ENCODE data around the gene CACNA1I.

CACNA1I gene

DNA sequence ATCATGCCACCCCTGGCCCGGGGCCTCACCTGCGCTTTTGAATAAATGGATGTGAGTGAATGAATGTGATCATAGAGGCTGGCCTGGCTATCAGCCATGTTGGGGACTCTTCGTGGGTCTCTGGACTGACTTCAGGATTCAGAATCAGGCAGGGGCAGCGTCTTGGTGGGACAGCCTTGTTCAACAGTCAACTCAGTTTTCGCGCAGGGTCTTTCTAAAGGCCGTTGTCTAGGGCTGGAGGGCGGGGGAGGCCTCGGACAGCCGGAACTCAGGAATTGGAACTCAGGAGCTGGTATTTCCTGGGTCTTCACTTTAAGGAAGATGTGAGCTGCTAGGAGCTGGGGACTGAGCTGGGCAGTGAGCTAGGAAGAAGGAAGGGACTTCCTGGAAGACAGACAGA lies 146.0 kb downstream of the CACNA1I start:
- TF ChIP-seq, protein P1, sequence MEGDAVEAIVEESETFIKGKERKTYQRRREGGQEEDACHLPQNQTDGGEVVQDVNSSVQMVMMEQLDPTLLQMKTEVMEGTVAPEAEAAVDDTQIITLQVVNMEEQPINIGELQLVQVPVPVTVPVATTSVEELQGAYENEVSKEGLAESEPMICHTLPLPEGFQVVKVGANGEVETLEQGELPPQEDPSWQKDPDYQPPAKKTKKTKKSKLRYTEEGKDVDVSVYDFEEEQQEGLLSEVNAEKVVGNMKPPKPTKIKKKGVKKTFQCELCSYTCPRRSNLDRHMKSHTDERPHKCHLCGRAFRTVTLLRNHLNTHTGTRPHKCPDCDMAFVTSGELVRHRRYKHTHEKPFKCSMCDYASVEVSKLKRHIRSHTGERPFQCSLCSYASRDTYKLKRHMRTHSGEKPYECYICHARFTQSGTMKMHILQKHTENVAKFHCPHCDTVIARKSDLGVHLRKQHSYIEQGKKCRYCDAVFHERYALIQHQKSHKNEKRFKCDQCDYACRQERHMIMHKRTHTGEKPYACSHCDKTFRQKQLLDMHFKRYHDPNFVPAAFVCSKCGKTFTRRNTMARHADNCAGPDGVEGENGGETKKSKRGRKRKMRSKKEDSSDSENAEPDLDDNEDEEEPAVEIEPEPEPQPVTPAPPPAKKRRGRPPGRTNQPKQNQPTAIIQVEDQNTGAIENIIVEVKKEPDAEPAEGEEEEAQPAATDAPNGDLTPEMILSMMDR (IDR thresholded peaks at IDR 0.05): no peak
- TF ChIP-seq ZFX (IDR thresholded peaks at IDR 0.05; ENCODE audit: borderline replicate concordance): no peak
- H3K27ac ChIP-seq: no peak overlapping the region

DNA sequence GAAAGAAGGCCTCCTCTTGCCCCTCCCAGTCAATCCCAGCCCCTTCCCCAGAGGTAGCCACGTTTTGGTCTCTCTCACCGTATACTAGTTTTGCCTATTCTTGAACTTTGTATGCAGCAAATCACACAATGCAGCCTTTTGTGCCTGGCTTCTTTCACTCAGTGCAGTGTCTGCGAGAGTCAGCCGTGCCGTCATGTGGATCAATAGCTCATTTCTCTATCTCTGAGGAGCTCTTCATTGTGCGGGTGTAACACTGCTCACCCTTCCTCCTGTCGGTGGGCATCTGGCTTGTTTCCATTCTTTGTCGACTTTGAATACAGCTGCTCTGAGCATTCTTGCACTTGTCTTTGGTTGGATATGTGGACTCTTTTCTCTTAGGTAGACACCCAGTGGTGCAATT lies 146.5 kb downstream of the CACNA1I start:
- TF ChIP-seq, protein P1 (IDR thresholded peaks at IDR 0.05): no peak
- TF ChIP-seq ZFX (IDR thresholded peaks at IDR 0.05; ENCODE audit: borderline replicate concordance): no peak
- H3K27ac ChIP-seq: no peak overlapping the region

DNA sequence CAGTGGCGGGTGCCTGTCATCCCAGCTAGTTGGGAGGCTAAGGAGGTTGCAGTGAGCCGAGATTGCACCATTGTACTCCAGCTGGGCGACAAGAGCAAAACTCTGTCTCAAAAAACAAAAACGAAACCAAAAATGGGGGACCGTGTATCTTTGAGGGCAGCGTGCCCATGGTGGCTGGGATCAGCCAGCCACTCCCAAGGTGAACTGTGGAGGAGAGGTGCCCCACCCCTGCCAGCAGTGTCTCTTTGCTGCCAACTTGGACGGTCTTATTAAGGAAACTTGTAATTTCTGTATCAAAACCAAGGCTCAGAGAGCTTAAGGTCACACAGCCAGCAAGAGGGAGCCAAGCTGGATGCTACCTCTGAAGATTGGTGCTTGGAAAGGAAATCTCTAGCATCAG lies 147.7 kb downstream of the CACNA1I start:
- no peak overlapping the region for H3K27ac ChIP-seq
- TF ChIP-seq, protein P1 (IDR thresholded peaks at IDR 0.05): no peak
- TF ChIP-seq ZFX (IDR thresholded peaks at IDR 0.05; ENCODE audit: borderline replicate concordance): no peak

DNA sequence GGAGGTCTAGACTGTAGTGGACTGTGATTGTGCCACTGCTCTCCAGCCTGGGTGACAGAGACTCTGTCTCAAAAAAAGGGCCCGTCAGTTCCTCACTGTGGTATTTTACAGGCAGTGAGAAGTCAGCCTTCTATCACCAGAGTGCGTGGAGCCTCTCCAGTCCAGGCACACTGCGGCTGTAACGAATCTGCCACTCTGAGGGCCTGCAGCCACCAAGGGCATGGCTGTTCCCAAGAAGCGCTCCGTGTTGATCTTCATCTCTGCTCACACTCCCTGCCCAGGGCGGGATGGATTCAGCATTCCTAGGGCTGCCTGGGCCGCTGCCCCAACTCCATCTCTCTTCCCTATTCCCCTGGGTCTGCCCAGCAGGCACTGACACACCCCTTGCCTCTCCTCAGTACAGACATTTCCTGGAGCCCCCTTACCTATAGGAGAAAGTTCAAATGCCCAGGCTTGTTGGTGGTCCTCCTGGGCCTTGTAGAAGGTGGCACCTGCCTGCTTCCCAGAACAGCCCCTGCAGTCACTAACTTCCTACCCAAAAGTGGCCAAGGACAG lies 148.4 kb downstream of the CACNA1I start:
- TF ChIP-seq, protein P1 (IDR thresholded peaks at IDR 0.05): no peak
- TF ChIP-seq ZFX (IDR thresholded peaks at IDR 0.05; ENCODE audit: borderline replicate concordance): no peak

DNA sequence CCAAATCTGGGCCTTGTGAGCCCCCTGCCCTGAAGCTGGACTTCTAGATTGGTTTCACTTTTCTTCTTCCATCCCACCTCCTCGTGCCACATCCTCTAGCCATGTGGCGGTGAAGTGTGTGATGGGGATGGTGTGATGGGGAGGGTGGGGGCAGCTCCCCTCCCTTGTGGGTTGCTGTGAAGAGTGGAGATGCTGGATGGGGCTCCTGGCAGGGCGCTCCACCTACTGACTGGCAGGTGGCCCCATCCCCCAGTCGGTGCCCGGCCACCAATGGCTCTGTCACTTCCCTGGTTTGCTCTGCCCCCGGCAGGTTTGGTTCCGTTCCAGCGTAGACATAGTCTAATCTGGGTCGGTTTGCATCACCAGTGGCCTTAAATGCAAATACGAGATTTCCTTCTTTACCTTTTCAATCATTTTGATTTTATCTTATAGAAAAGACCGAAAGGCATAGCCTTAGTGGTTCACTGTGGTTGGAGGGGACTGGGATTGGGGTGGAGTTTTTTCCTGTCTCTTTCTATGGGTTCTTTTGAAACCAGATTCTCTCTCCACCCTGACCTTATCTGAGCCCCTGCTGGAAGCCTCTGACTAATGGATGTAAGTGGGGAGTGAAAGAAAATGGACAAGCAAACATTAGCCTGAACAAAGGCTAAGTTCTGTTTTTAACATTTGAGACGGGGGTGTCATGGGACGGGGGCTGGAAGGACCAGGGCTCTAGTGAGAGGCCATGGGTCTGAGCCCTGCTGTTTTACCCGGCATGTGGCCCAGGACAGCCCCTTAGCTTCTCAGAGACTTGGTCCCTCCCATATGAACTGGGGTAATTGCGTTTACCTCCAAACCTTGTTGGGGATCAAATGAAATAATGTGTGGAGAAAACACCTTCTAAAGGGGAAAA lies 149.3 kb downstream of the CACNA1I start:
- H3K27ac ChIP-seq: no peak overlapping the region
- TF ChIP-seq, protein P1 (IDR thresholded peaks at IDR 0.05): no peak
- no peak for TF ChIP-seq ZFX (IDR thresholded peaks at IDR 0.05; ENCODE audit: borderline replicate concordance)

More for the DNA sequence above, 148.4 kb downstream of the CACNA1I start:
- no peak overlapping the region for H3K27ac ChIP-seq

DNA sequence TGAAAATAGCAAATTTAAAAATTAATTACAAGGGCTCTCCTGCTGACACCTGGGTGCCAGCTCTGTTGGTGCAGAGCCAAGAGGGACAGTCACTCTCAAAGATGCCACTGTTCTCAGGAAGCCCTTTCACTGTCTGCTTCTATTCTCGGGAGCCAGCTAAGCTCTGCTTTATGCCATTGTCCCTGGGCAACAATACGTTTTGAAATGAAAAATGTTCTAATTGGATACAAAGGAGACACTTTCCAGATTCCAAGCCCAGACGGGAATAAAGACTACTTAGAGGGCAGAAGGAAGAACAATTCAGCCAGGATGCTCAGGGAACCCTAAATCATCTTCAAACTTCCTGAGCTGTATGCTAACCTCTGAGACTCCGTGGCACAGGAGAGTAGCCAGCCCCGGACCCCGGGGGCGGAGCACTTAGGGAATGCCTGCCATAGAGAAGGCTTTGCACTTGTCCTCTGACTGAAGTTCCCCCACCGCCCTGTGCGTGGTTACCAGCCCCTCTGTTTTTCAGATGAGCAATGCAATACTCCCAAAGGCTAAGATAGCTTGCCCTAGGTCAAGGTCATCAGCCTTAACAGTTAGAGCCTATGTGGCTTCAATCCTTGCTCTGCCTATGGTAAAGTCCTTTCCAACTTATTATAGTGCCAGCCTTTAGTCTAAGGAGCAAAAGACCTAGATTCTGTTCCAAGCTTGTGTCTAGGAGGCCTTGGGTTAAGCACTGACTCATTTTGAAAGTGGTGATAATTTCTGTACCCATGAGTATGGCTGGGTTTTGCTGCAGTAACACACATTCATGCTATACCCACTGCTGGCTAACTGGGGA lies 150.9 kb downstream of the CACNA1I start:
- TF ChIP-seq, protein P1 (IDR thresholded peaks at IDR 0.05): no peak
- no peak for TF ChIP-seq ZFX (IDR thresholded peaks at IDR 0.05; ENCODE audit: borderline replicate concordance)
- no peak overlapping the region for H3K27ac ChIP-seq

Data from 22Rv1 (cell line).